Gastroesophageal sphincter (tissue), 4 donors: ENCODE measurements around the gene RIPOR2. TPM values are rescaled to one million over a fixed set of nuclear protein-coding genes. Genes with fewer than 3 reads are reported as not detected.

ENCODE experiments used
- ATAC-seq: fragments of 150-250 bp; one replicate; pipeline ENCODE4 v1.9.1; 2016; ENCODE audit warnings: mild to moderate bottlenecking, moderate library complexity
- H3K27ac ChIP-seq, 4 donors: fragments of 200-600 bp; sonication (generic) in 3 of 4; 1 replicate in 3 of 4; 2 replicates in 1 of 4; pipeline ENCODE4 v1.5.1; 2016 to 2019
- H3K27me3 ChIP-seq: fragments of 200-600 bp; sonication (generic); one replicate; pipeline ENCODE4 v1.5.1; 2019
- H3K36me3 ChIP-seq, 2 donors: fragments of 200-600 bp; sonication (generic); one replicate each; pipeline ENCODE4 v1.5.1; 2019; ENCODE audit warnings: control low read depth in 1 of 2
- H3K4me1 ChIP-seq, 3 donors: fragments of 200-600 bp; sonication (generic); 1 replicate in 2 of 3; 2 replicates in 1 of 3; pipeline ENCODE4 v1.5.1; 2016 to 2019; ENCODE audit warnings: control low read depth in 2 of 3
- H3K4me3 ChIP-seq, 2 donors: fragments of 200-600 bp; sonication (generic); one replicate each; pipeline ENCODE4 v1.5.1; 2019; ENCODE audit warnings: mild to moderate bottlenecking in 1 of 2, moderate library complexity in 1 of 2
- H3K9me3 ChIP-seq, 3 donors: fragments of 200-600 bp; sonication (generic); one replicate each; pipeline ENCODE4 v1.5.1; 2017 to 2019; ENCODE audit warnings: control low read depth in 2 of 3
- EP300 ChIP-seq: sonication (generic); formaldehyde crosslinking; IDR thresholded peaks from one replicate; pipeline ENCODE4 v1.6.1; 2017; ENCODE audit warnings: antibody characterized with exemption, mild to moderate bottlenecking
- POLR2A ChIP-seq, 2 donors: fragments of 450-650 bp; IDR thresholded peaks; one replicate each; pipeline ENCODE4 v1.6.1; 2017; ENCODE audit warnings: antibody characterized with exemption in 2 of 2, mild to moderate bottlenecking in 2 of 2, moderate library complexity in 1 of 2
- POLR2AphosphoS5 ChIP-seq: sonication (generic); formaldehyde crosslinking; IDR thresholded peaks from one replicate; pipeline ENCODE4 v1.6.1; 2017; ENCODE audit warnings: antibody characterized with exemption
- WGBS, 2 donors: methylation state at CpG; one replicate each; pipeline ENCODE4 v1.1.5; 2018; ENCODE audit warnings: low coverage in 1 of 2; 5-methylcytosine and 5-hydroxymethylcytosine counted together
- total RNA-seq, 4 donors: library from RNA; depleted of rRNA; stranded (reverse); fragments of >200 nt; gene quantifications; one replicate each; pipeline ENCODE4 v1.1.0, GENCODE V29; 2016
- TF ChIP-seq, protein P1 (sequence below), 4 experiments: fragments of 200-600 bp in 2 of 4; fragments of 450-650 bp in 2 of 4; sonication (generic) in 1 of 4; IDR thresholded peaks; one replicate each; pipeline ENCODE4 v1.5.1; 2017 to 2019; ENCODE audit warnings: antibody characterized with exemption in 4 of 4, mild to moderate bottlenecking in 2 of 4, moderate library complexity in 2 of 4

The RIPOR2 gene
- total RNA-seq, 4 donors from 2014 or later = 1.7 to 14.9 (median 4.2) TPM

DNA sequence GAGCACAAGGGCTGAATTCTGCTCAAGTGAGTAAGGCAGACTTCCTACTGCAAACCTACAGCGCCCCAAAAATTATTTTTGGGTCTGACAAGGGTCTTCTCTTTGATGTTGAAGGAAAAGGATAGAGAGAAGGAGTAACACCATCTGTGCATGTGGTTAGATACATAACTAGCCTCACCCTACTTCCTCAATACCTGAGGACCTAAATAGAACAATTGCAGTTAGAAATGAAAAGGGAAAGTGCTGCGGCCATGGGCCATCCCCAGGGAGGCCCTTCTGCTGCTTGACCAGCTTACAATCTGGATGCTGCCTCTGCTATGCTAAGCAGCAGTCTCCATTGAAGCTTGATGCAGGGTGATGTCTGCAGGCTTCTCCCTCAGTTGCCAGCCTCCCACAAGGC is 73.8 kb downstream of the RIPOR2 start:
- H3K4me3 ChIP-seq = no peak overlapping the region
- no peak for ATAC-seq
- no peak overlapping the region for H3K27ac ChIP-seq
- H3K27me3 ChIP-seq = peaks cover 6% of the 10 kb centered on the region
- H3K36me3 ChIP-seq = peaks cover 0 to 3% of the 10 kb centered on the region in 2 donors
- 60 to 100% methylated on average over 1 of the region's 2 CpGs for WGBS, 2 donors
- no peaks in the 10 kb centered on the region for H3K9me3 ChIP-seq
- H3K4me1 ChIP-seq = peaks cover 0 to 9% (median 0%) of the 10 kb centered on the region in 3 donors
- TF ChIP-seq EP300 (no peak), POLR2A (IDR thresholded peaks at IDR 0.05) (no peak)
- TF ChIP-seq, protein P1, sequence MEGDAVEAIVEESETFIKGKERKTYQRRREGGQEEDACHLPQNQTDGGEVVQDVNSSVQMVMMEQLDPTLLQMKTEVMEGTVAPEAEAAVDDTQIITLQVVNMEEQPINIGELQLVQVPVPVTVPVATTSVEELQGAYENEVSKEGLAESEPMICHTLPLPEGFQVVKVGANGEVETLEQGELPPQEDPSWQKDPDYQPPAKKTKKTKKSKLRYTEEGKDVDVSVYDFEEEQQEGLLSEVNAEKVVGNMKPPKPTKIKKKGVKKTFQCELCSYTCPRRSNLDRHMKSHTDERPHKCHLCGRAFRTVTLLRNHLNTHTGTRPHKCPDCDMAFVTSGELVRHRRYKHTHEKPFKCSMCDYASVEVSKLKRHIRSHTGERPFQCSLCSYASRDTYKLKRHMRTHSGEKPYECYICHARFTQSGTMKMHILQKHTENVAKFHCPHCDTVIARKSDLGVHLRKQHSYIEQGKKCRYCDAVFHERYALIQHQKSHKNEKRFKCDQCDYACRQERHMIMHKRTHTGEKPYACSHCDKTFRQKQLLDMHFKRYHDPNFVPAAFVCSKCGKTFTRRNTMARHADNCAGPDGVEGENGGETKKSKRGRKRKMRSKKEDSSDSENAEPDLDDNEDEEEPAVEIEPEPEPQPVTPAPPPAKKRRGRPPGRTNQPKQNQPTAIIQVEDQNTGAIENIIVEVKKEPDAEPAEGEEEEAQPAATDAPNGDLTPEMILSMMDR (IDR thresholded peaks at IDR 0.05) = no peak

DNA sequence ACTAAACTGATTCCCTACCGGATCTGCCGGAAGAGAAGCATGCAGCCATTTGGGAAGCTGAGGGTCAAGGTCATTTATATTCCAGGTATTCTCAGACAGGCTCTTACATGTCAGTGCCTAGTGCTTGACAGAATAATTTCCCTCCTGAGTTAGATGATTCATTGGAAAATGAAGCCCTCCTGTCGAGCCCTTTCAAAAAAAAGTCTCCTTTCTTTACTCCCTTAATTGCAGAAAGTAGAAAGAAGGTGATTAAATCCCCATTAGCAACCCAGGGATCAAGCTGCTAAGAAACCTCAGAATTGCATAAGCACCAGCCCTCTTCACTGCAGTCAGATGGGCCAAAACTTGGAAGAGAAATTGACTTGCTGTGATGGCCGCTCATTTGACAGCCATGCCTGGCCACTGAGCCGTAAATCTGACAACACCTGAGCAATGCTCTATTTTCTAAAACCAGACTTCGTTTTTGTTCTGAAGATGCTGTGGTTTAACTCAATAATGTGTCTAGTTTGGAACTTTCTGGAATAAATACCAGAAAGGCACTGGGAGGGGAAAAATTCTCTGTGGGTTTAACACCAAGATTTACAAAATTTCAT is 76.1 kb downstream of the RIPOR2 start:
- no peak for ATAC-seq
- WGBS, 2 donors = 67 to 73% methylated on average over 2 to 6 of the region's 6 CpGs

DNA sequence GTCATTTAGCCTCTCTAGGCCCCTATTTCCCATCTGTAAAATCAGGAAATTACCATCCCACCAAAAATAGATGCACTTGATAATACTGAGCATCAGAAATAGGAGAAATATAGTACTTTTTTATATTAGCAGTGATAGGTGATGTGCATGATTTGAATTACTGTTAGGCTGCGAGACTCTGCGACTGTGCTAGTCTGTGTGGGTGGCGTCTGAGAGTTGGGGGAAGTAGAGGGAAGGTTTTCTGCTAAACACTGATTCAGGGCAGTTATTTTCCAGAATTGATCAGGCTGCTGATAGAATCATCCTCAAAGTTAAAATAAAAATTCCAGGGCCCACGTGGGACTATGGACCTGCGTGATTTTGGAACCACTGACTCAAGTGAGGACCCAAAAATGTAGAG is 76.6 kb downstream of the RIPOR2 start:
- H3K4me1 ChIP-seq = peaks cover 0 to 20% (median 0%) of the 10 kb centered on the region in 3 donors
- TF ChIP-seq, protein P1 (IDR thresholded peaks at IDR 0.05) = no peak
- TF ChIP-seq POLR2AphosphoS5 (no peak), POLR2A (IDR thresholded peaks at IDR 0.05) (no peak), EP300 (no peak)
- no peak for ATAC-seq

More for the DNA sequence above, 76.1 kb downstream of the RIPOR2 start:
- no peaks in the 10 kb centered on the region for H3K9me3 ChIP-seq
- peaks cover 0 to 20% (median 0%) of the 10 kb centered on the region in 3 donors for H3K4me1 ChIP-seq
- H3K27me3 ChIP-seq = peaks cover 6% of the 10 kb centered on the region
- H3K27ac ChIP-seq = no peak overlapping the region
- H3K4me3 ChIP-seq = no peak overlapping the region
- TF ChIP-seq POLR2A (IDR thresholded peaks at IDR 0.05) (no peak), POLR2AphosphoS5 (no peak), EP300 (no peak)
- TF ChIP-seq, protein P1 (IDR thresholded peaks at IDR 0.05) = no peak
- peaks cover 0 to 3% of the 10 kb centered on the region in 2 donors for H3K36me3 ChIP-seq

DNA sequence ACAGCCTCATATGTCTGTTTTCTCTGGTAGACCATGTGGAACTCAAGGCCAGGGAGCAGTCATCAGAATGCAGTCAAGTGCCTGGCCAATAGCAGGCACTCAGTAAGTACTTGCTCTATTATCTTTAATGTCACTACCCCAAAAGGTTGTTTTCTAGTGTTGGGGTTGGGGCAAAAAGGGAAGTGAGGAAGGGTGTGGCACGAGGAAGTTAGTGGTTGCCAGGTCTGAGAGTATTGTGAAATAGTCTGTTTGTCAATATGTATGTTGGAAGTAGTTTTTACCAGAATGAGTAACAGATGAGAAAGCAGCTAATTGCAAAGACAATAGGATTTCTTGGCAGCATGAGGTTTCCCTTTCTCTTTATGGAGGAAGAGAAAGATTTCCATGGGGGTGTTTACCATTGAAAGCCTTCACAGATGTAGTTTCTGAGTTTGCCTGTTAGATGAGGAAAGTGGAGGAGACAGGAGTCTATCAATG is 77.5 kb downstream of the RIPOR2 start:
- Histone ChIP-seq H3K27me3 (peaks cover 6% of the 10 kb centered on the region), H3K27ac (peak overlapping the region in 2 of 4 donors; percentile 39 to 64), H3K4me3 (no peak overlapping the region), H3K36me3 (peaks cover 0 to 3% of the 10 kb centered on the region in 2 donors), H3K4me1 (peaks cover 0 to 20% (median 0%) of the 10 kb centered on the region in 3 donors), H3K9me3 (no peaks in the 10 kb centered on the region)
- ATAC-seq = peak; percentile 67
- 44 to 100% methylated on average over 1 of the region's 1 CpG for WGBS, 2 donors
- TF ChIP-seq, protein P1 (IDR thresholded peaks at IDR 0.05) = no peak
- TF ChIP-seq EP300 = no peak
- no peak for TF ChIP-seq POLR2AphosphoS5
- TF ChIP-seq POLR2A (IDR thresholded peaks at IDR 0.05) = no peak

More for the DNA sequence above, 76.6 kb downstream of the RIPOR2 start:
- Histone ChIP-seq H3K4me3 (no peak overlapping the region), H3K27me3 (peaks cover 6% of the 10 kb centered on the region), H3K27ac (no peak overlapping the region), H3K9me3 (no peaks in the 10 kb centered on the region), H3K36me3 (peaks cover 0 to 3% of the 10 kb centered on the region in 2 donors)
- WGBS, 2 donors = 85 to 91% methylated on average over 4 to 5 of the region's 5 CpGs
